ENCODE results near the gene HRNR.

DNA sequence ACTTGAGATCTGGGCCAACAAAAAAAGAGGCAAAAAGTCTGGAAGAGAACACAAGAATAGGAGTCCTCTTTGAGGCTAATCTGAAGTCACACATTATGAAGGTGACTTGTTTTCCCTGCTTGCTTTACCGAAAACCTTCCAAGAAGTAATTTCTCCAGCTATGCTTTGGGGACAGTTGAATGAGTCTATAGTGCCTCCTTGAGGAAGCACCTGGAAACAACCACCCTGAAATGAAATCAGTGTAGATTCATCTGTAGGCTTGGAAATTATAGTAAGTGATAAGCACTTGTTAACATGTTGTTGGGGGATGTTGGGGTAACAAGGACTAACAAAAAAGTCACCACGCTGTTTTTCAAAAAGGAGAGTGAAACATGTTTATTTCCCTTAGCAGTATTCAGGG is 41.6 kb downstream of the HRNR start:
- TF ChIP-seq CTCF (conservative IDR thresholded peaks at IDR 0.05; ENCODE audit: low read depth, low read length) (peak; percentile 72), EZH2 (IDR thresholded peaks at IDR 0.05; ENCODE audit: low read length, unreplicated experiment) (no peak)

Measured in PC-3 (cell line).